ENCODE measurements around the gene NAA40.

- TF ChIP-seq ATF2 (IDR thresholded peaks at IDR 0.05; ENCODE audit: low read length) = no peak
- TF ChIP-seq CEBPZ (IDR thresholded peaks at IDR 0.05; ENCODE audit: low read depth, low read length) = no peak
- no peak for TF ChIP-seq CTCF (IDR thresholded peaks at IDR 0.05 in 2 of 3, conservative IDR thresholded peaks at IDR 0.05 in 1 of 3; ENCODE audit: control insufficient read depth in 2 of 3, extremely low read depth in 1 of 3, insufficient read depth in 1 of 3, low read depth in 3 of 3, low read length in 3 of 3)
- no peak for TF ChIP-seq CEBPB (IDR thresholded peaks at IDR 0.05; ENCODE audit: borderline replicate concordance in 1 of 2, low read depth in 2 of 2, low read length in 2 of 2)
- TF ChIP-seq SMAD1 (IDR thresholded peaks at IDR 0.05; ENCODE audit: low read depth, partially characterized antibody) = no peak
- TF ChIP-seq MXI1 (IDR thresholded peaks at IDR 0.05; ENCODE audit: low read depth, low read length) = no peak
- TF ChIP-seq SUZ12 (IDR thresholded peaks at IDR 0.05; ENCODE audit: unreplicated experiment) = no peak
Measured at GRCh38 chr11:63969461-63969860, 30.7 kb downstream of the NAA40 start.

All from GM12878 (cell line).